Activated T-helper 17 cell treated with anti-CD3 and anti-CD28 coated beads, Interleukin-2, amount 50 U/mL, for 72 hours (primary cell): Measurements from ENCODE around the gene ECEL1. TPM values are rescaled to one million over a fixed set of nuclear protein-coding genes. Genes with fewer than 3 reads are reported as not detected.

ENCODE experiments used
- ATAC-seq: fragments of 150-1000 bp; cut with Tn5 transposase; replicated peaks from 2 replicates; pipeline ENCODE4 v1.10.0; 2021; ENCODE audit warnings: mild to moderate bottlenecking, moderate library complexity
- H3K27ac Mint-ChIP-seq: one replicate; pipeline ENCODE4 v1.8.0; 2022; ENCODE audit warnings: mixed read lengths
- H3K27me3 Mint-ChIP-seq: one replicate; pipeline ENCODE4 v1.8.0; 2022; ENCODE audit warnings: mixed read lengths
- H3K36me3 Mint-ChIP-seq: one replicate; pipeline ENCODE4 v1.8.0; 2022; ENCODE audit warnings: low read depth, mild to moderate bottlenecking, mixed read lengths
- H3K4me1 Mint-ChIP-seq: one replicate; pipeline ENCODE4 v1.8.0; 2022; ENCODE audit warnings: mixed read lengths
- H3K4me3 Mint-ChIP-seq: one replicate; pipeline ENCODE4 v1.8.0; 2022; ENCODE audit warnings: mild to moderate bottlenecking, mixed read lengths
- H3K9me3 Mint-ChIP-seq: one replicate; pipeline ENCODE4 v1.8.0; 2022; ENCODE audit warnings: mixed read lengths
- total RNA-seq, 2 donors: library from RNA; stranded (reverse); gene quantifications; one replicate each; pipeline ENCODE4 v1.2.3, GENCODE V29; 2022

Gene ECEL1
- total RNA-seq, 2 donors from 2014 or later, result not detected

- Mint-ChIP-seq H3K9me3 (no peaks in the 10 kb centered on the region), H3K4me3 (no peak overlapping the region), H3K4me1 (no peaks in the 10 kb centered on the region)
Measured at GRCh38 chr2:232513353-232513752, 25.7 kb upstream of the ECEL1 start.

GRCh38 chr2:232512602-232513001 is 25.0 kb upstream of the ECEL1 start:
- no peak overlapping the region for H3K27ac Mint-ChIP-seq
- ATAC-seq, result no peak
- no peaks in the 10 kb centered on the region for H3K36me3 Mint-ChIP-seq
- no peaks in the 10 kb centered on the region for H3K9me3 Mint-ChIP-seq
- H3K4me1 Mint-ChIP-seq, result no peaks in the 10 kb centered on the region
- peaks cover 5% of the 10 kb centered on the region for H3K27me3 Mint-ChIP-seq
- no peak overlapping the region for H3K4me3 Mint-ChIP-seq

More at GRCh38 chr2:232513353-232513752, 25.7 kb upstream of the ECEL1 start:
- Mint-ChIP-seq H3K27ac (no peak overlapping the region), H3K36me3 (no peaks in the 10 kb centered on the region), H3K27me3 (peaks cover 7% of the 10 kb centered on the region)
- ATAC-seq, result no peak

- no peak for ATAC-seq
- Mint-ChIP-seq H3K4me1 (no peaks in the 10 kb centered on the region), H3K27me3 (peaks cover 9% of the 10 kb centered on the region), H3K27ac (no peak overlapping the region), H3K4me3 (no peak overlapping the region), H3K9me3 (no peaks in the 10 kb centered on the region), H3K36me3 (no peaks in the 10 kb centered on the region)
Measured at GRCh38 chr2:232511336-232511890, 23.8 kb upstream of the ECEL1 start.

GRCh38 chr2:232508251-232508650 is 20.6 kb upstream of the ECEL1 start:
- no peaks in the 10 kb centered on the region for H3K9me3 Mint-ChIP-seq
- no peak overlapping the region for H3K27ac Mint-ChIP-seq
- H3K4me1 Mint-ChIP-seq, result no peaks in the 10 kb centered on the region
- H3K4me3 Mint-ChIP-seq, result no peak overlapping the region
- peaks cover 22% of the 10 kb centered on the region for H3K27me3 Mint-ChIP-seq
- no peak for ATAC-seq
- H3K36me3 Mint-ChIP-seq, result no peaks in the 10 kb centered on the region

- Mint-ChIP-seq H3K36me3 (no peaks in the 10 kb centered on the region), H3K4me1 (no peaks in the 10 kb centered on the region)
- ATAC-seq, result no peak
Measured at GRCh38 chr2:232506709-232507108, 19.1 kb upstream of the ECEL1 start.

GRCh38 chr2:232505856-232506255 is 18.2 kb upstream of the ECEL1 start:
- no peaks in the 10 kb centered on the region for H3K9me3 Mint-ChIP-seq
- no peak overlapping the region for H3K27ac Mint-ChIP-seq
- H3K27me3 Mint-ChIP-seq, result peaks cover 27% of the 10 kb centered on the region
- H3K4me3 Mint-ChIP-seq, result no peak overlapping the region
- no peak for ATAC-seq
- no peaks in the 10 kb centered on the region for H3K36me3 Mint-ChIP-seq
- H3K4me1 Mint-ChIP-seq, result no peaks in the 10 kb centered on the region

More at GRCh38 chr2:232506709-232507108, 19.1 kb upstream of the ECEL1 start:
- no peak overlapping the region for H3K27ac Mint-ChIP-seq
- H3K27me3 Mint-ChIP-seq, result peaks cover 27% of the 10 kb centered on the region
- H3K4me3 Mint-ChIP-seq, result no peak overlapping the region
- no peaks in the 10 kb centered on the region for H3K9me3 Mint-ChIP-seq

- Mint-ChIP-seq H3K4me3 (peak overlapping the region; percentile 71), H3K36me3 (no peaks in the 10 kb centered on the region), H3K27me3 (peaks cover 27% of the 10 kb centered on the region), H3K4me1 (no peaks in the 10 kb centered on the region), H3K27ac (no peak overlapping the region), H3K9me3 (no peaks in the 10 kb centered on the region)
- ATAC-seq, result peak; percentile 29
Measured at GRCh38 chr2:232504438-232504837, 16.8 kb upstream of the ECEL1 start.

GRCh38 chr2:232503809-232504323 is 16.2 kb upstream of the ECEL1 start:
- H3K27me3 Mint-ChIP-seq, result peaks cover 23% of the 10 kb centered on the region
- H3K36me3 Mint-ChIP-seq, result no peaks in the 10 kb centered on the region
- H3K4me1 Mint-ChIP-seq, result no peaks in the 10 kb centered on the region
- H3K4me3 Mint-ChIP-seq, result peak overlapping the region; percentile 71
- H3K27ac Mint-ChIP-seq, result no peak overlapping the region
- no peak for ATAC-seq
- H3K9me3 Mint-ChIP-seq, result no peaks in the 10 kb centered on the region

GRCh38 chr2:232502911-232503808 is 15.5 kb upstream of the ECEL1 start:
- Mint-ChIP-seq H3K36me3 (no peaks in the 10 kb centered on the region), H3K9me3 (no peaks in the 10 kb centered on the region), H3K27me3 (peaks cover 26% of the 10 kb centered on the region), H3K4me1 (no peaks in the 10 kb centered on the region), H3K27ac (no peak overlapping the region), H3K4me3 (peak overlapping the region; percentile 71)
- ATAC-seq, result peak; percentile 50

- peak; percentile 17 for ATAC-seq
- Mint-ChIP-seq H3K4me3 (peak overlapping the region; percentile 71), H3K4me1 (no peaks in the 10 kb centered on the region), H3K27me3 (peaks cover 26% of the 10 kb centered on the region), H3K36me3 (no peaks in the 10 kb centered on the region), H3K9me3 (no peaks in the 10 kb centered on the region), H3K27ac (no peak overlapping the region)
Measured at GRCh38 chr2:232502511-232502910, 14.9 kb upstream of the ECEL1 start.

GRCh38 chr2:232501794-232502390 is 14.3 kb upstream of the ECEL1 start:
- Mint-ChIP-seq H3K27me3 (peaks cover 22% of the 10 kb centered on the region), H3K27ac (no peak overlapping the region), H3K4me1 (no peaks in the 10 kb centered on the region), H3K4me3 (peak overlapping the region; percentile 71), H3K9me3 (no peaks in the 10 kb centered on the region), H3K36me3 (no peaks in the 10 kb centered on the region)
- no peak for ATAC-seq

GRCh38 chr2:232501331-232501771 is 13.7 kb upstream of the ECEL1 start:
- no peaks in the 10 kb centered on the region for H3K36me3 Mint-ChIP-seq
- H3K9me3 Mint-ChIP-seq, result no peaks in the 10 kb centered on the region
- no peak overlapping the region for H3K4me3 Mint-ChIP-seq
- H3K27me3 Mint-ChIP-seq, result peaks cover 22% of the 10 kb centered on the region
- H3K27ac Mint-ChIP-seq, result no peak overlapping the region
- ATAC-seq, result no peak
- no peaks in the 10 kb centered on the region for H3K4me1 Mint-ChIP-seq

- H3K4me1 Mint-ChIP-seq, result no peaks in the 10 kb centered on the region
- H3K27ac Mint-ChIP-seq, result no peak overlapping the region
- H3K4me3 Mint-ChIP-seq, result no peak overlapping the region
- H3K36me3 Mint-ChIP-seq, result no peaks in the 10 kb centered on the region
- ATAC-seq, result no peak
- no peaks in the 10 kb centered on the region for H3K9me3 Mint-ChIP-seq
- peaks cover 9% of the 10 kb centered on the region for H3K27me3 Mint-ChIP-seq
Measured at GRCh38 chr2:232498452-232498851, 10.8 kb upstream of the ECEL1 start.

- no peak overlapping the region for H3K4me3 Mint-ChIP-seq
- peaks cover 6% of the 10 kb centered on the region for H3K27me3 Mint-ChIP-seq
- H3K27ac Mint-ChIP-seq, result no peak overlapping the region
- H3K9me3 Mint-ChIP-seq, result no peaks in the 10 kb centered on the region
- H3K4me1 Mint-ChIP-seq, result no peaks in the 10 kb centered on the region
- H3K36me3 Mint-ChIP-seq, result no peaks in the 10 kb centered on the region
- ATAC-seq, result no peak
Measured at GRCh38 chr2:232497348-232497747, 9.7 kb upstream of the ECEL1 start.
